GM12878 (cell line): Measurements from ENCODE around the gene FKBP4. TPM values are rescaled to one million over a fixed set of nuclear protein-coding genes. Genes with fewer than 3 reads are reported as not detected.

Source experiments
- ATAC-seq: fragments of 200-7000 bp; cut with Tn5 transposase; 3 replicates; pipeline ENCODE4 v1.9.1; 2020; ENCODE audit warnings: mild to moderate bottlenecking, moderate library complexity
- BruUV-seq: library from RNA; stranded (reverse); fragments of 400-500 nt; replicated peaks from 2 replicates; lab custom pipeline; 2021; lab: Mats Ljungman, UMichigan
- CTCF ChIA-PET: fragments of 300-600 bp; sonication (Branson Sonifier 250); formaldehyde crosslinking; extraction: SDS; loops from one replicate; lab custom pipeline; 2021; ENCODE audit warnings: inconsistent platforms; lab: Yijun Ruan, JAX
- POLR2A ChIA-PET: fragments of 350-600 bp; formaldehyde crosslinking; extraction: SDS; loops from one replicate; lab custom pipeline; 2021; ENCODE audit warnings: inconsistent platforms; lab: Charles Lee
- RAD21 ChIA-PET: fragments of 300-600 bp; sonication (Branson Sonifier 250); formaldehyde crosslinking; loops from one replicate; lab custom pipeline; 2023; ENCODE audit warnings: antibody characterized with exemption; ENCODE audit not compliant: unreplicated experiment; lab: Charles Lee
- SMC1A ChIA-PET: fragments of 300-600 bp; sonication (Branson Sonifier 250); formaldehyde crosslinking; loops from one replicate; lab custom pipeline; 2023; ENCODE audit not compliant: unreplicated experiment, uncharacterized antibody; lab: Charles Lee
- DNase-seq: peaks from one replicate; pipeline ENCODE4 v3.0.0-alpha.2; 2011; ENCODE audit warnings: low read depth, low spot score
- FAIRE-seq: peaks from 3 replicates; lab custom pipeline; 2011; peaks lifted over from hg19 to GRCh38; lab: Jason Lieb, UNC
- H2AFZ ChIP-seq: 2 replicates; pipeline ENCODE4 v1.6.0; 2011; ENCODE audit warnings: low read depth, low read length, control low read depth; ENCODE audit not compliant: control insufficient read depth
- H3K27ac ChIP-seq: 2 replicates; pipeline ENCODE4 v1.5.1; 2011; ENCODE audit warnings: control low read depth; ENCODE audit not compliant: control insufficient read depth, insufficient read depth
- H3K27me3 ChIP-seq, 2 experiments: replicated peaks in 1 of 2; 2 replicates each; pipeline versions ENCODE4 v1.6.0 to v1.6.1; 2011; ENCODE audit warnings: low read length in 1 of 2; ENCODE audit not compliant: control insufficient read depth in 2 of 2, insufficient read depth in 2 of 2
- H3K36me3 ChIP-seq, 2 experiments: 2 replicates each; pipeline ENCODE4 v1.5.1; 2011; ENCODE audit warnings: low read length in 1 of 2; ENCODE audit not compliant: control insufficient read depth in 2 of 2, insufficient read depth in 2 of 2
- H3K4me1 ChIP-seq: 2 replicates; pipeline ENCODE4 v1.6.1; 2011; ENCODE audit warnings: mild to moderate bottlenecking, low read length, moderate library complexity, mixed read lengths; ENCODE audit not compliant: control insufficient read depth, insufficient read depth
- H3K4me2 ChIP-seq: 2 replicates; pipeline ENCODE4 v1.6.0; 2011; ENCODE audit warnings: control low read depth; ENCODE audit not compliant: control insufficient read depth, insufficient read depth
- H3K4me3 ChIP-seq: fragments of 200-600 bp; sonication (generic); 2 replicates; pipeline ENCODE4 v1.5.1; 2016
- H3K79me2 ChIP-seq: 2 replicates; pipeline ENCODE4 v1.6.0; 2011; ENCODE audit warnings: low read length; ENCODE audit not compliant: control insufficient read depth, insufficient read depth
- H3K9ac ChIP-seq: 2 replicates; pipeline ENCODE4 v1.8.0; 2011; ENCODE audit warnings: low read length, control low read depth, mixed read lengths; ENCODE audit not compliant: control insufficient read depth, insufficient read depth
- H3K9me3 ChIP-seq: replicated peaks from 3 replicates; pipeline ENCODE4 v1.5.1; 2011; ENCODE audit warnings: mild to moderate bottlenecking, low read length; ENCODE audit not compliant: control insufficient read depth, insufficient read depth
- H4K20me1 ChIP-seq: 2 replicates; pipeline ENCODE4 v1.6.0; 2011; ENCODE audit not compliant: control insufficient read depth, insufficient read depth
- MTA2 ChIP-seq: fragments of 450-650 bp; IDR thresholded peaks from 2 replicates; pipeline ENCODE4 v1.6.1; 2016; ENCODE audit warnings: low read depth, mild to moderate bottlenecking, moderate library complexity
- MTA3 ChIP-seq: IDR thresholded peaks from 2 replicates; pipeline ENCODE4 v1.6.1; 2012; ENCODE audit warnings: low read length, inconsistent platforms, borderline replicate concordance
- MXI1 ChIP-seq: fragments of 150-350 bp; IDR thresholded peaks from 2 replicates; pipeline ENCODE4 v1.6.1; 2011; ENCODE audit warnings: low read depth, mild to moderate bottlenecking, inconsistent platforms, low read length, improper control_type of control experiment
- RAD21 ChIP-seq: IDR thresholded peaks from 2 replicates; pipeline ENCODE4 v1.6.1; 2011; ENCODE audit warnings: mild to moderate bottlenecking, low read depth, low read length, moderate library complexity; ENCODE audit not compliant: insufficient read depth
- SMAD1 ChIP-seq: fragments of 450-650 bp; IDR thresholded peaks from 2 replicates; pipeline ENCODE4 v1.6.1; 2018; ENCODE audit warnings: mild to moderate bottlenecking, low read depth; ENCODE audit not compliant: partially characterized antibody
- SMARCA5 ChIP-seq: fragments of 450-650 bp; IDR thresholded peaks from 2 replicates; pipeline ENCODE4 v1.6.1; 2017; ENCODE audit warnings: mild to moderate bottlenecking
- SMC3 ChIP-seq: IDR thresholded peaks from 2 replicates; pipeline ENCODE4 v1.6.1; 2011; ENCODE audit warnings: low read length, improper control_type of control experiment, borderline replicate concordance
- SPI1 ChIP-seq: IDR thresholded peaks from 2 replicates; pipeline ENCODE4 v1.6.1; 2011; ENCODE audit warnings: low read depth, mild to moderate bottlenecking, low read length, moderate library complexity, borderline replicate concordance; ENCODE audit not compliant: insufficient read depth
- SRF ChIP-seq, 2 experiments: IDR thresholded peaks; 2 replicates each; pipeline ENCODE4 v1.6.1; 2011; ENCODE audit warnings: low read depth in 2 of 2, low read length in 2 of 2, mild to moderate bottlenecking in 1 of 2, moderate library complexity in 1 of 2
- STAT1 ChIP-seq: fragments of 450-650 bp; conservative IDR thresholded peaks from 2 replicates; pipeline ENCODE4 v1.6.1; 2014; ENCODE audit warnings: antibody characterized with exemption, mild to moderate bottlenecking
- YY1 ChIP-seq: IDR thresholded peaks from 2 replicates; pipeline ENCODE4 v1.6.1; 2011; ENCODE audit warnings: low read depth, mild to moderate bottlenecking, low read length
- WGBS: methylation state at CpG from one replicate; pipeline ENCODE4 v1.1.6; 2016; ENCODE audit warnings: low lambda C conversion rate; ENCODE audit not compliant: insufficient replicate concordance, insufficient coverage; ENCODE audit errors: missing lambda C conversion rate; 5-methylcytosine and 5-hydroxymethylcytosine counted together
- in situ Hi-C: fragments of 300-500 bp; cut with MboI; formaldehyde crosslinking; loops from 9 replicates; pipeline ENCODE4 v1.14.3; 2018; ENCODE audit warnings: mixed read lengths
- intact Hi-C: fragments of 100-400 bp; cut with micrococcal nuclease; formaldehyde crosslinking; loops from one replicate; pipeline ENCODE4 v1.14.2; 2022; ENCODE audit not compliant: unreplicated experiment
- polyA plus RNA-seq, 11 experiments: library from polyadenylated mRNA; depleted of rRNA in 4 of 11; unstranded in 6 of 11; stranded (reverse) in 5 of 11; fragments of >200 nt; fragmentation: Nextera tagmentation in 4 of 11; fragmentation: Illumina TruSeq in 1 of 11; extraction: Ambion mirVana in 4 of 11; extraction: Trizol in 1 of 11; gene quantifications; 1 replicate in 1 of 11; 2 replicates in 10 of 11; pipeline versions ENCODE4 v1.2.1 to v1.2.3, GENCODE V29; 2011 to 2016; ENCODE audit warnings: inconsistent platforms in 2 of 11, missing spikeins in 2 of 11, low read depth in 1 of 11
- total RNA-seq, 4 experiments: library from RNA; depleted of rRNA in 3 of 4; stranded (reverse); fragments of >200 nt in 3 of 4; fragmentation: Illumina TruSeq in 1 of 4; extraction: Trizol in 1 of 4; gene quantifications; 2 replicates each; pipeline versions ENCODE4 v1.2.1 to v1.2.3, GENCODE V29; 2013 to 2021
- TF ChIP-seq, protein P1 (sequence below), 3 experiments: IDR thresholded peaks in 2 of 3; conservative IDR thresholded peaks in 1 of 3; 2 replicates each; pipeline ENCODE4 v1.5.1; 2011; ENCODE audit warnings: low read depth in 3 of 3, low read length in 3 of 3, mild to moderate bottlenecking in 3 of 3, control low read depth in 2 of 3, moderate library complexity in 2 of 3, inconsistent platforms in 1 of 3, mixed read lengths in 1 of 3; ENCODE audit not compliant: control insufficient read depth in 2 of 3, insufficient read depth in 1 of 3; ENCODE audit errors: extremely low read depth in 1 of 3

The FKBP4 gene
- total and polyA plus RNA-seq, 10 of the 15 experiments (the other 5 are each of a cell fraction or from before 2014, with no cell fraction given), result 8.9 to 90.0 (median 45.4) TPM

DNA sequence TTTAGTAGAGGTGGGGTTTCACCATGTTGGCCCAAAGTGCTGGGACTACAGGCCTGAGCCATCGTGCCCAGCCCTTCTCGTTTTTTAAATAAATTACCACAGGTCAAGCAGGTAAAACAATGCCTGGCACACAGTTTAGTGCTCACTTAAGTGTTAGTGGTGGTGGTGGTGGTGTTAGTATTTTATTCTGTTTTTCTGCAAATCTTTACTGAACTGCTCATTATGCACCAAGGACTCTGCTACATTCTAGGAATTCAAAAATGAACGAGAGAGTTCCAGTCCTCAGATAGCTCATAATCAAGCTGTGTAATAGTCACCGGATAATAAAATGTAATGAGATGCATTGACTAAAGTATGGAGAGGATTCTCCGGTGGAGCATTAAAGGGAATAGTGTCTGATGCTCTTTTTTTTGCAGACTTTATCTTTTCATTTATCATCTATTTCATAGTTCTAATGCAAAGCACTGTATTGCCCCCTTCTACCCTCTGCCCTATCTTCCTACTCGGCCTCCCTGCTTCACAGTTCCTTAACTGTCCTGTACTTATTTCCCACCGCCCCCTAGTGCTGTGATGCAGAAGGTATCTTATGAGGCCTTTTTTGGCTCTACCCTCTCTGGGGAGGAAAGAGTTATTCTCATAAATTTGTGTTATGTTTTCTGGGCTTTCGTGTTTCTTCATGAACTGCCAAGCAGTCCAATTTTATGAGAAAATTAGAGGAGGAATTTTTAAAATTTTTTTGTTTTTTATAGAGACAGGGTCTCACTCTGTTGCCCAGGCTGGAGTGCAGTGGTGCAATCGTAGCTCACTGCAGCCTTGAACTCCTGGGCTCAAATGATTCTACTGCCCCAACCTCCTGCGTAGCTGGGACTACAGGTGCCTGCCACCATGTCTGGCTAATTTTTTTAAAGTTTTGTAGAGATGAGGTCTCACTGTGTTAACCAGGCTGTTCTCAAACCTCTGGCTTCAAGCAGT lies 18.7 kb downstream of the FKBP4 start:
- DNase-seq (no peak), FAIRE-seq (no peak)
- RAD21 ChIA-PET, result interaction anchor here (1.1 to 1.8 kb wide), 4 partner anchors 17 to 28 kb away, joined by 3 to 13 read pairs (median 4); partner anchors contain the start of gene FKBP4
- Histone ChIP-seq H3K27me3 (no peaks in the 10 kb centered on the region), H3K4me1 (no peaks in the 10 kb centered on the region), H3K9me3 (no peaks in the 10 kb centered on the region)
- POLR2A ChIA-PET, result interaction anchor here (0.5 to 2.1 kb wide), 5 partner anchors 9 to 54 kb away, joined by 3 to 12 read pairs (median 4); no protein-coding TSS in a partner anchor
- SMC1A ChIA-PET, result interaction anchor here (0.5 to 2.3 kb wide), 9 partner anchors 16 to 131 kb away, joined by 3 to 10 read pairs (median 3); no protein-coding TSS in a partner anchor
- peak; percentile 54 for TF ChIP-seq SMARCA5
- TF ChIP-seq, protein P1, sequence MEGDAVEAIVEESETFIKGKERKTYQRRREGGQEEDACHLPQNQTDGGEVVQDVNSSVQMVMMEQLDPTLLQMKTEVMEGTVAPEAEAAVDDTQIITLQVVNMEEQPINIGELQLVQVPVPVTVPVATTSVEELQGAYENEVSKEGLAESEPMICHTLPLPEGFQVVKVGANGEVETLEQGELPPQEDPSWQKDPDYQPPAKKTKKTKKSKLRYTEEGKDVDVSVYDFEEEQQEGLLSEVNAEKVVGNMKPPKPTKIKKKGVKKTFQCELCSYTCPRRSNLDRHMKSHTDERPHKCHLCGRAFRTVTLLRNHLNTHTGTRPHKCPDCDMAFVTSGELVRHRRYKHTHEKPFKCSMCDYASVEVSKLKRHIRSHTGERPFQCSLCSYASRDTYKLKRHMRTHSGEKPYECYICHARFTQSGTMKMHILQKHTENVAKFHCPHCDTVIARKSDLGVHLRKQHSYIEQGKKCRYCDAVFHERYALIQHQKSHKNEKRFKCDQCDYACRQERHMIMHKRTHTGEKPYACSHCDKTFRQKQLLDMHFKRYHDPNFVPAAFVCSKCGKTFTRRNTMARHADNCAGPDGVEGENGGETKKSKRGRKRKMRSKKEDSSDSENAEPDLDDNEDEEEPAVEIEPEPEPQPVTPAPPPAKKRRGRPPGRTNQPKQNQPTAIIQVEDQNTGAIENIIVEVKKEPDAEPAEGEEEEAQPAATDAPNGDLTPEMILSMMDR (IDR thresholded peaks at IDR 0.05 in 2 of 3, conservative IDR thresholded peaks at IDR 0.05 in 1 of 3; ENCODE audit: control insufficient read depth in 2 of 3, extremely low read depth in 1 of 3, insufficient read depth in 1 of 3, low read depth in 3 of 3, low read length in 3 of 3), result peak; percentile 70 to 87 (median 78)
- TF ChIP-seq MTA2, result no peak
- TF ChIP-seq RAD21, result peak; percentile 81
- no peak for TF ChIP-seq MTA3
- peak; percentile 40; the same call in 1 of the 2 replicates for TF ChIP-seq MXI1
- TF ChIP-seq SMAD1, result peak; percentile 9
- 0 out of 2 replicates have a peak, but pooled peaks have one; percentile 2 for TF ChIP-seq SPI1
- TF ChIP-seq STAT1, result no peak
- peak; percentile 37; the same call in 1 of the 2 replicates for TF ChIP-seq YY1
- peak; percentile 65; the same call in 1 of the 2 replicates for TF ChIP-seq SMC3
- TF ChIP-seq SRF (IDR thresholded peaks at IDR 0.05; ENCODE audit: low read depth in 2 of 2, low read length in 2 of 2), result peak in 1 of 2 experiments; percentile 59; a peak in 1 of 4 replicates
- TF ChIP-seq, all 136 proteins: peak for 9
- Histone ChIP-seq H4K20me1 (no peaks in the 10 kb centered on the region), H3K4me2 (peak overlapping the region; percentile 80), H2AFZ (peak overlapping the region; percentile 90; the same call in 1 of the 2 replicates), H3K4me3 (peak overlapping the region; percentile 89), H3K79me2 (peaks cover 18% of the 10 kb centered on the region), H3K36me3 (peaks cover 0 to 5% of the 10 kb centered on the region in 2 experiments; a peak in 1 of 4 replicates), H3K27ac (peak overlapping the region; percentile 84), H3K9ac (peak overlapping the region; percentile 78)
- BruUV-seq, result no TSS peak
- CTCF ChIA-PET, result interaction anchor here (0.7 to 3.9 kb wide), 12 partner anchors 9 to 173 kb away, joined by 3 to 25 read pairs (median 4); no protein-coding TSS in a partner anchor
- in situ Hi-C loops (no loop called here), intact Hi-C loops (loop anchor here (2.0 kb wide), 1 partner anchor 63 kb away; the partner anchor contains the start of genes FOXM1 and RHNO1)
- peak; percentile 82 for ATAC-seq
- 13% methylated on average over 10 of the region's 10 CpGs for WGBS
